Activated CD8-positive, alpha-beta memory T cell treated with anti-CD3 and anti-CD28 coated beads, Interleukin-2, amount 10 ng/mL, durations not matched to agents 7 days and 5 days (primary cell): ENCODE data around the gene FAM118A. TPM values are rescaled to one million over a fixed set of nuclear protein-coding genes. Genes with fewer than 3 reads are reported as not detected.
"Not testable (repeated sequence)": the region's sequence is repeated elsewhere in the genome, so short reads cannot be mapped to it uniquely, and the experiment has no call there.

Experiments
- ATAC-seq: fragments of 150-1000 bp; cut with Tn5 transposase; one replicate; pipeline ENCODE4 v1.10.0; 2021; ENCODE audit warnings: moderate library complexity
- CTCF ChIA-PET: fragments of 350-600 bp; sonication (Branson Sonifier 250); formaldehyde crosslinking; loops from one replicate; lab custom pipeline; 2021; ENCODE audit warnings: antibody characterized with exemption; lab: Charles Lee
- DNase-seq: peaks from one replicate; pipeline ENCODE4 v3.0.0-alpha.2; 2020
- H3K27ac Mint-ChIP-seq: one replicate; pipeline ENCODE4 v1.8.0; 2021; ENCODE audit warnings: mild to moderate bottlenecking, mixed read lengths
- H3K27me3 Mint-ChIP-seq: one replicate; pipeline ENCODE4 v1.8.0; 2021; ENCODE audit warnings: mixed read lengths
- H3K36me3 Mint-ChIP-seq: one replicate; pipeline ENCODE4 v1.8.0; 2021; ENCODE audit warnings: mild to moderate bottlenecking, mixed read lengths
- H3K4me1 Mint-ChIP-seq: one replicate; pipeline ENCODE4 v1.8.0; 2021; ENCODE audit warnings: mixed read lengths
- H3K4me3 Mint-ChIP-seq: one replicate; pipeline ENCODE4 v1.8.0; 2021; ENCODE audit warnings: mild to moderate bottlenecking, moderate library complexity, mixed read lengths
- H3K9me3 Mint-ChIP-seq: one replicate; pipeline ENCODE4 v1.8.0; 2022; ENCODE audit warnings: low read depth, mixed read lengths
- total RNA-seq, 2 experiments: library from RNA; stranded (reverse); gene quantifications; one replicate each; pipeline ENCODE4 v1.2.3, GENCODE V29; 2021

Gene FAM118A
- total RNA-seq, 2 experiments from 2014 or later: 58.8 to 75.0 TPM

DNA sequence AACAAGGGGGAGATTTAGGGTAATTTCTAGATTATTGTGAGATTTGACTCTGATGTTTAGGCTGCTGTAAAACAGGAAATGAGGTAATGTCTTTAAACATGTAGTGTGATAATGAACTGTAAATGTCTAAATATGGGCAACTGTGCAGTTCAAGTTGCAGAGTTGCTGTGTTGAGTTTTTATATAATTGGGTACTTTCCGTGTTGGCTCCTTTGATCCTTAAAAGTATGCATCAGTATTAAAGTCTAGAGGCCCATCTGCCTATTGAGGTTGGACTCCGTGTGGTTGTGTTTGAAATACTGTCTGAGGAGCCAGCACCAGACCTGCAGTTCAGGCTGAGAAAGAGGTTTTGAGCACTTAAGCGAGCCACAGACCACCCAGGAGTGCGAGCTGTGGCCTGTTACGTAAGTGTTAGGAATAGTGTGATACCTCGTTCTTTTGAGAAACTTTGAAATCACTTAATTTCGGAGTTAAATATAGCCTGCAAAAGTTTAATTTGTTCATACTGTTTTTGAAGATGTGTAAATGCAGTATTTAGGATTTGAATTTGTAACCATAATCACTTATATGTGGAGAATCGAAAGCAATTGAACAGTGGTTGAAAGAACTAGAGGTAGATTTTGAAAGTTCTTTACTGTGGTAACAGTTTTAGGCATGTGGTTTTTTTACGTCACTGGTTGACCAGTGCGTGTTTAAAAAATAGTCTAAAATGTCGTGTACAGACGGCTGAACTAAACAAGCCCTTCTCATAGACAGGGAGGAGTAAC, 9.0 kb downstream of the FAM118A start:
- ATAC-seq (peak; percentile 64), DNase-seq (peak; percentile 86)
- CTCF ChIA-PET: interaction anchor here (1.5 to 2.9 kb wide), 2 partner anchors 9 to 95 kb away, joined by 6 to 13 read pairs; partner anchors contain the start of genes FAM118A, RIBC2 and SMC1B
- Mint-ChIP-seq H3K27me3 (no peaks in the 10 kb centered on the region), H3K4me3 (peak overlapping the region; percentile 75), H3K36me3 (peaks cover 14% of the 10 kb centered on the region), H3K9me3 (no peaks in the 10 kb centered on the region), H3K27ac (peak overlapping the region; percentile 98), H3K4me1 (peaks cover 66% of the 10 kb centered on the region)

DNA sequence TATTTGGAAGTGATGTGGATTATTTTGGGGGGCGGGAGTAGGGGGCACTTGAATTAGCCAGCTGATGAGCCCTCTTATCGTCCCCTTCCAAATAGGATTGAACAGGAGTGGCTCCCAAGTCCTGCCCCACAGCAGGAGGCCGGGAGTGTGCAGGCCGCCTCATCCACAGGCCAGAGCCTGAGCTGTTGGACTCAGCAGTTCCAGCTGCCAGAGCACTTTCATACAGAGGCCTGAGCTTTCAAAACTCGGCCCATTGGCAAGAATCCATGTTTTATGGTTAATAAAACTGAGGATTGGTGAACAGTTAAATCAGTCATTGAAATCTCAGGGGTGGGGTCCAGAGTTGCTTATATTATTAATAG, 9.6 kb downstream of the FAM118A start:
- peak overlapping the region; percentile 98 for H3K27ac Mint-ChIP-seq
- CTCF ChIA-PET: interaction anchor here (1.5 to 2.9 kb wide), 2 partner anchors 10 to 95 kb away, joined by 6 to 13 read pairs; partner anchors contain the start of genes FAM118A, RIBC2 and SMC1B
- peak; percentile 4 for ATAC-seq
- peaks cover 65% of the 10 kb centered on the region for H3K4me1 Mint-ChIP-seq
- H3K27me3 Mint-ChIP-seq: no peaks in the 10 kb centered on the region
- DNase-seq: no peak
- H3K36me3 Mint-ChIP-seq: peaks cover 19% of the 10 kb centered on the region
- H3K4me3 Mint-ChIP-seq: peak overlapping the region; percentile 75
- H3K9me3 Mint-ChIP-seq: no peaks in the 10 kb centered on the region

- Mint-ChIP-seq H3K27me3 (no peaks in the 10 kb centered on the region), H3K4me3 (peak overlapping the region; percentile 75), H3K36me3 (peaks cover 27% of the 10 kb centered on the region), H3K27ac (peak overlapping the region; percentile 98), H3K4me1 (peaks cover 62% of the 10 kb centered on the region), H3K9me3 (no peaks in the 10 kb centered on the region)
- no peak for ATAC-seq
- CTCF ChIA-PET: no interaction called here
- DNase-seq: peak; percentile 66
Observed at GRCh38 chr22:45320357-45320976, 10.7 kb downstream of the FAM118A start.

GRCh38 chr22:45321827-45322226, 12.1 kb downstream of the FAM118A start:
- no peaks in the 10 kb centered on the region for H3K27me3 Mint-ChIP-seq
- no peak overlapping the region for H3K4me3 Mint-ChIP-seq
- H3K4me1 Mint-ChIP-seq: peaks cover 48% of the 10 kb centered on the region

GRCh38 chr22:45322873-45323525, 13.3 kb downstream of the FAM118A start:
- Mint-ChIP-seq H3K4me3 (no peak overlapping the region), H3K4me1 (peaks cover 36% of the 10 kb centered on the region)
- no peak for ATAC-seq

More at GRCh38 chr22:45321827-45322226, 12.1 kb downstream of the FAM118A start:
- peaks cover 35% of the 10 kb centered on the region for H3K36me3 Mint-ChIP-seq
- CTCF ChIA-PET: no interaction called here
- DNase-seq: no peak
- no peaks in the 10 kb centered on the region for H3K9me3 Mint-ChIP-seq
- no peak overlapping the region for H3K27ac Mint-ChIP-seq
- no peak for ATAC-seq

GRCh38 chr22:45323695-45324094, 14.0 kb downstream of the FAM118A start:
- Mint-ChIP-seq H3K36me3 (peaks cover 43% of the 10 kb centered on the region), H3K27me3 (no peaks in the 10 kb centered on the region), H3K4me3 (no peak overlapping the region), H3K27ac (no peak overlapping the region), H3K9me3 (no peaks in the 10 kb centered on the region), H3K4me1 (peaks cover 33% of the 10 kb centered on the region)
- CTCF ChIA-PET: no interaction called here
- no peak for ATAC-seq
- DNase-seq: no peak

More at GRCh38 chr22:45322873-45323525, 13.3 kb downstream of the FAM118A start:
- DNase-seq: no peak
- no peak overlapping the region for H3K27ac Mint-ChIP-seq
- no peaks in the 10 kb centered on the region for H3K27me3 Mint-ChIP-seq
- H3K36me3 Mint-ChIP-seq: peaks cover 43% of the 10 kb centered on the region
- H3K9me3 Mint-ChIP-seq: no peaks in the 10 kb centered on the region
- CTCF ChIA-PET: no interaction called here

DNA sequence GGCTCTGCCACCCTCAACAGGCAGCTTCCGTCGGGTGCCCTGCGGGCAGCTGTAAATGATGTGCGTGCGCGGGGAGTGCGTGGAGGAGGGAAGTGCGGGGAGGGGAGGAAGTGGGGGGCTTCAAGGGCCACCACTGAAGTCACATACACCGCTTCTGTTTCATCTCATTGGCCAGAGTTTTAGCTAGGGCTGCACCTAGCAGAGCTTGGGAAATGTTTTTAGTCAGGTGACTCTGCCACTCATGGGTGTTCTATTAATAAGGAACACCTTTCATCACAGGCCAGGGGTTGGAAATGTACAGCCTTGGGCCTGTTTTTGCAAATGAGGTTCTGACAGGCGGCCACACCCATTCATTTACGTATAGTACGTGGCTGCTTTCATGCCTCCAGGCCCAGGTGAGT, 14.6 kb downstream of the FAM118A start:
- CTCF ChIA-PET: no interaction called here
- ATAC-seq (no peak), DNase-seq (no peak)
- H3K27me3 Mint-ChIP-seq: no peaks in the 10 kb centered on the region
- H3K27ac Mint-ChIP-seq: no peak overlapping the region
- peaks cover 28% of the 10 kb centered on the region for H3K4me1 Mint-ChIP-seq
- H3K9me3 Mint-ChIP-seq: no peaks in the 10 kb centered on the region
- H3K36me3 Mint-ChIP-seq: peaks cover 47% of the 10 kb centered on the region
- no peak overlapping the region for H3K4me3 Mint-ChIP-seq

DNA sequence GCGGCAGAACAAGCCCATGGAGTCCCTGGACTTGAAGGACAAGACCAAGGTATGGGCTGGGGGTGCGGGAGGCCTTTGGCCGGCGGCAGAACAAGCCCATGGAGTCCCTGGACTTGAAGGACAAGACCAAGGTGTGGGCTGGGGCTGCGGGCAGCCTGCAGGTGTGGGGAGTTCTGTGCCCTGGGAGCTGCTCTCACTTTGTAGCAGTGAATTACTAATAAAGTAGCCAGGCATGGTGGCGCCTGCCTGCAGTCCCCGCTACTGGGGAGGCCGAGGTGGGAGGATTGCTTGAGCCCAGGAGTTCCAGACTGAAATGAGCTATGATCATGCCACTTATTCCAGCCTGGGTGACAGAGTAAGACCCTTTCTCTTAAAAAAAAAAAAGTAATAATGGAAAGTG, 18.5 kb downstream of the FAM118A start:
- CTCF ChIA-PET: interaction anchor here (0.8 kb wide), 1 partner anchor 60 kb away, joined by 3 read pairs; no protein-coding TSS in a partner anchor
- not testable (repeated sequence) for H3K27ac Mint-ChIP-seq

GRCh38 chr22:45328822-45329529, 19.2 kb downstream of the FAM118A start:
- DNase-seq (no peak), ATAC-seq (no peak)
- peak overlapping the region; percentile 24 for H3K27ac Mint-ChIP-seq
- H3K4me3 Mint-ChIP-seq: no peak overlapping the region
- no peaks in the 10 kb centered on the region for H3K9me3 Mint-ChIP-seq
- CTCF ChIA-PET: interaction anchor here (0.8 kb wide), 1 partner anchor 61 kb away, joined by 3 read pairs; no protein-coding TSS in a partner anchor
- peaks cover 41% of the 10 kb centered on the region for H3K36me3 Mint-ChIP-seq
- H3K27me3 Mint-ChIP-seq: no peaks in the 10 kb centered on the region
- peaks cover 5% of the 10 kb centered on the region for H3K4me1 Mint-ChIP-seq

More for the DNA sequence above, 18.5 kb downstream of the FAM118A start:
- not testable (repeated sequence) for ATAC-seq, H3K4me1 Mint-ChIP-seq, H3K27me3 Mint-ChIP-seq, DNase-seq, H3K4me3 Mint-ChIP-seq, H3K9me3 Mint-ChIP-seq
- H3K36me3 Mint-ChIP-seq: peaks cover 47% of the 10 kb centered on the region

GRCh38 chr22:45329530-45329936, 19.8 kb downstream of the FAM118A start:
- Mint-ChIP-seq H3K4me3 (no peak overlapping the region), H3K4me1 (peaks cover 11% of the 10 kb centered on the region), H3K36me3 (peaks cover 41% of the 10 kb centered on the region), H3K27ac (no peak overlapping the region), H3K27me3 (no peaks in the 10 kb centered on the region), H3K9me3 (no peaks in the 10 kb centered on the region)
- ATAC-seq (no peak), DNase-seq (no peak)
- CTCF ChIA-PET: no interaction called here

DNA sequence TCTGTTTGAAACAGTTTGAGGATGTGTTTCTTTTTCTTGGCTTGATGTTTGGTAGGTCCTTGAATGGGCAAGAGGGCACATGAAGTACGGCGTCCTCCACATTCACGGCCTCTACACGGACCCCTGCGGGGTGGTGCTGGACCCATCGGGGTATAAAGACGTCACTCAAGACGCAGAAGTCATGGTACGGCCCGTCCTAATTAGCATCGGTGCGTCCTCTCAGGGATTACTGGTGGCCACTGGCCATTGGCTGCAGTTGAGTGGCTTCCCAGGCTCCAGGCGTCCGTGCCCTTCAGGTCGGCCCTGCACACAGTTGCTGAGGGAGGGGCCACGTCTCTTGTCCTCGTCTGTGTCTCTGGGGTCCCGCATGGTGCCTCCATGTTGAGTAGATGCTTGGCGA, 20.8 kb downstream of the FAM118A start:
- Mint-ChIP-seq H3K4me1 (peaks cover 17% of the 10 kb centered on the region), H3K27me3 (no peaks in the 10 kb centered on the region), H3K4me3 (no peak overlapping the region), H3K9me3 (no peaks in the 10 kb centered on the region), H3K36me3 (peaks cover 40% of the 10 kb centered on the region), H3K27ac (no peak overlapping the region)
- DNase-seq (no peak), ATAC-seq (no peak)
- CTCF ChIA-PET: no interaction called here

DNA sequence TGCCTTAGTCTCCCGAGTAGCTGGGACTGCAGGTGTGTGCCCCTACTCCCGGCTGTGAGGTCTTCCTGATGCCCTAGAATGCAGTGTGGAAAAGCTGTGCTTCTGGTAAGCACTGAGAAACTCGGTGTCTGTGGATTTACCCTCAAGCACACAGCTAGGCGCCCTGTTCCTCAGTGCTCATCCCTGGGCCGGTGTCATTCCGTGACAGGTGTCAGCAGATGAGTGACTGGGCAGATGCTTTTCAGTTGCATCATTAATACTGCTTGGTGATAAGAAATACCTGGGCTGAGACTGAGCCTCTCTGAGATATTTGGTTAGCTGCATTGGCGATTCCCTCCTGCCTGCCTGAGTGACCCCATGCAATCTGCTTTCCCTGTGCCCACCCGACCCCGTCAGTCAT, 21.8 kb downstream of the FAM118A start:
- H3K4me1 Mint-ChIP-seq: peaks cover 17% of the 10 kb centered on the region
- ATAC-seq: no peak
- DNase-seq: no peak
- CTCF ChIA-PET: no interaction called here
- no peaks in the 10 kb centered on the region for H3K27me3 Mint-ChIP-seq
- peaks cover 43% of the 10 kb centered on the region for H3K36me3 Mint-ChIP-seq
- H3K4me3 Mint-ChIP-seq: no peak overlapping the region
- no peaks in the 10 kb centered on the region for H3K9me3 Mint-ChIP-seq
- H3K27ac Mint-ChIP-seq: no peak overlapping the region

DNA sequence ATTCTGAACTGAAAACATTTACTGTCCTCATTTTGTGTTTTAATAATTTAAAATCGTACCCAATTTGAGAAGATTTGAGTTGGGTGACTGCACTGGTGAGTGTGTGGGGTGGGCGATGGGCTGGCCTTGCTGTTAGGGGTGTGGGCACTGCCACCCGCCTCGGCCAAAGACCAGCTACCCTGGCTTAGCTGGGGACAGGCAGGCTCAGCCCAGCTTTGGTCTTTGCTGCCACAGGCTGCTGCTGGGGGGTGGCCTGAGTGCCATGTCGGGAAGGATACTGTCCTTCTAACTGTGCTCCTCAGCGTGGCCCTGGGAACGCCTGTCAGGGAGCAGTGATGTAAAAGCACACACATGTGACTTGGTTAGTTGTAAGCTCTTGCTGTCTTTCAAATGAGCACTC, 22.3 kb downstream of the FAM118A start:
- Mint-ChIP-seq H3K27ac (no peak overlapping the region), H3K4me1 (peaks cover 17% of the 10 kb centered on the region), H3K9me3 (no peaks in the 10 kb centered on the region), H3K27me3 (no peaks in the 10 kb centered on the region), H3K36me3 (peaks cover 47% of the 10 kb centered on the region), H3K4me3 (no peak overlapping the region)
- CTCF ChIA-PET: no interaction called here
- DNase-seq (no peak), ATAC-seq (no peak)
